ENCODE results near the gene ELFN1.

GRCh38 chr7:1769286-1770200 is 99.5 kb downstream of the ELFN1 start:
- TF ChIP-seq CTCF (IDR thresholded peaks at IDR 0.05) (no peak), POLR2A (IDR thresholded peaks at IDR 0.05) (no peak)
